A549 (cell line): Measurements from ENCODE around the gene TMEM140.
A peak's percentile ranks its signal among the peaks of the same experiment; 100 is the strongest.

Source experiments
- ESRRA ChIP-seq: fragments of 150-350 bp; IDR thresholded peaks from 2 replicates; pipeline ENCODE4 v1.6.1; 2014; ENCODE audit warnings: mild to moderate bottlenecking, low read length, borderline replicate concordance
- JUN ChIP-seq, 2 experiments: fragments of >200 bp; sonication (Bioruptor Twin); formaldehyde crosslinking; IDR thresholded peaks; 2 replicates in 1 of 2; 3 replicates in 1 of 2; pipeline ENCODE4 v1.6.1; 2016 to 2017
- MYC ChIP-seq: IDR thresholded peaks from 2 replicates; pipeline ENCODE4 v1.6.1; 2012; ENCODE audit warnings: mild to moderate bottlenecking, inconsistent platforms, low read length, improper control_type of control experiment, borderline replicate concordance
- PBX3 ChIP-seq: IDR thresholded peaks from 2 replicates; pipeline ENCODE4 v1.6.1; 2012
- POLR2A ChIP-seq: IDR thresholded peaks from 2 replicates; pipeline ENCODE4 v1.6.1; 2012; ENCODE audit warnings: mild to moderate bottlenecking, low read length
- POLR2AphosphoS2 ChIP-seq: conservative IDR thresholded peaks from 2 replicates; pipeline ENCODE4 v1.6.1; 2012; ENCODE audit warnings: low read length, improper control_type of control experiment, inconsistent platforms
- RAD21 ChIP-seq, 2 experiments: fragments of >200 bp in 1 of 2; sonication (Bioruptor Twin) in 1 of 2; formaldehyde crosslinking in 1 of 2; IDR thresholded peaks in 1 of 2; conservative IDR thresholded peaks in 1 of 2; 2 replicates in 1 of 2; 3 replicates in 1 of 2; pipeline ENCODE4 v1.6.1; 2012 to 2018; ENCODE audit warnings: inconsistent platforms in 1 of 2
- RFX5 ChIP-seq: fragments of 450-650 bp; IDR thresholded peaks from 2 replicates; pipeline ENCODE4 v1.7.1; 2014; ENCODE audit warnings: antibody characterized with exemption, mild to moderate bottlenecking, moderate library complexity
- RNF2 ChIP-seq: fragments of 200-600 bp; sonication (generic); IDR thresholded peaks from 2 replicates; pipeline ENCODE4 v1.6.1; 2016; ENCODE audit warnings: low read depth, mild to moderate bottlenecking, antibody characterized with exemption, moderate library complexity, borderline replicate concordance
- SMC3 ChIP-seq: fragments of >200 bp; sonication (Bioruptor Twin); formaldehyde crosslinking; IDR thresholded peaks from 3 replicates; pipeline ENCODE4 v1.6.1; 2018; ENCODE audit warnings: inconsistent platforms
- SREBF2 ChIP-seq: fragments of 450-650 bp; IDR thresholded peaks from 2 replicates; pipeline ENCODE4 v1.6.1; 2014; ENCODE audit warnings: mild to moderate bottlenecking, moderate library complexity
- ZSCAN20 ChIP-seq: fragments of 250-450 bp; sonication (Bioruptor Pico); IDR thresholded peaks from 2 replicates; pipeline ENCODE4 v1.8.0; 2022; ENCODE audit warnings: mild to moderate bottlenecking, moderate library complexity
- TF ChIP-seq, protein P1 (sequence below): IDR thresholded peaks from 2 replicates; pipeline ENCODE4 v1.6.1; 2012
- TF ChIP-seq, protein P2 (sequence below): fragments of >200 bp; sonication (Bioruptor Twin); formaldehyde crosslinking; IDR thresholded peaks from 3 replicates; pipeline ENCODE4 v1.5.1; 2016

DNA sequence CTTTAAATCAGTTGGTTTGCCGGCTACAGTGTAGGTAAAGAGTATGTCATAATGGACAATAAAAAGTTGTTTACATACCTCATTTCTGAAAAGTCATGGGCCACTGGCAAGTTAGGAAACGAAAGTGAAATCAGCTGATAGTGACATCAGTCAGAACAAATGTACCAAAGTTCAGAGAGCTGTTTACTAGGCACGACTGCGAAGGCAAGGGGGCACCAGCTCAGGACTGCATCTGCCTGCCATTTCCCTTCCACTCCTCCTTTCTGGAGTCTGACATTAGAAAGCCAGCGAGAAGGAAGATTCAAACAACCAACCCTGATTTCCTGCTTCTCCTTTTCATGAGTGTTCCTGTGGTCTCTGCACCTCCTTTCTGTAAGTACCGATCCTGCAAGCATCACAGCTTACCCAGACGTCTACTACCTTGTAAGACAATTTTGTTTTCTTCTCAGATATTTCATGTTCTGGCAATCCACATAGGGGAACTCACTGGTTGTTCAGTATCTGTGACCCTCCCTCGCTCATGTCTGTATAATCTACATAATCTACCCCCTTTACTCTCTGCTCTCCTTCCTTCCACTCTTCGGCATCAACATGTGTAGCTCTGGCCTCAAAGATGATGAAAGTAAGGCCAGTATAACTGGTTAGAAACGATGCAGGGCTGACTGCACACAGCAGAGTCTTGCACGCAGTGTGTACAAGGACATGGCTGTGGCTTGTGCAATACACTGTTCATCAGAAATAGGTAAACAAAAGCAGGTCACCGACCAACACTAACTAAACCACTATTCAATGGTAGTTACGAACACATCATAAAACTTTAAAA, at the start of gene TMEM140:
- no peak for TF ChIP-seq ESRRA
- no peak for TF ChIP-seq RAD21 (conservative IDR thresholded peaks at IDR 0.05 in 1 of 2, IDR thresholded peaks at IDR 0.05 in 1 of 2)
- no peak for TF ChIP-seq RFX5
- no peak for TF ChIP-seq POLR2AphosphoS2
- TF ChIP-seq, protein P1, sequence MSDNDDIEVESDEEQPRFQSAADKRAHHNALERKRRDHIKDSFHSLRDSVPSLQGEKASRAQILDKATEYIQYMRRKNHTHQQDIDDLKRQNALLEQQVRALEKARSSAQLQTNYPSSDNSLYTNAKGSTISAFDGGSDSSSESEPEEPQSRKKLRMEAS = 0 out of 2 replicates have a peak, but pooled peaks have one; percentile 24
- TF ChIP-seq, protein P2, sequence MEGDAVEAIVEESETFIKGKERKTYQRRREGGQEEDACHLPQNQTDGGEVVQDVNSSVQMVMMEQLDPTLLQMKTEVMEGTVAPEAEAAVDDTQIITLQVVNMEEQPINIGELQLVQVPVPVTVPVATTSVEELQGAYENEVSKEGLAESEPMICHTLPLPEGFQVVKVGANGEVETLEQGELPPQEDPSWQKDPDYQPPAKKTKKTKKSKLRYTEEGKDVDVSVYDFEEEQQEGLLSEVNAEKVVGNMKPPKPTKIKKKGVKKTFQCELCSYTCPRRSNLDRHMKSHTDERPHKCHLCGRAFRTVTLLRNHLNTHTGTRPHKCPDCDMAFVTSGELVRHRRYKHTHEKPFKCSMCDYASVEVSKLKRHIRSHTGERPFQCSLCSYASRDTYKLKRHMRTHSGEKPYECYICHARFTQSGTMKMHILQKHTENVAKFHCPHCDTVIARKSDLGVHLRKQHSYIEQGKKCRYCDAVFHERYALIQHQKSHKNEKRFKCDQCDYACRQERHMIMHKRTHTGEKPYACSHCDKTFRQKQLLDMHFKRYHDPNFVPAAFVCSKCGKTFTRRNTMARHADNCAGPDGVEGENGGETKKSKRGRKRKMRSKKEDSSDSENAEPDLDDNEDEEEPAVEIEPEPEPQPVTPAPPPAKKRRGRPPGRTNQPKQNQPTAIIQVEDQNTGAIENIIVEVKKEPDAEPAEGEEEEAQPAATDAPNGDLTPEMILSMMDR = no peak
- no peak for TF ChIP-seq PBX3
- no peak for TF ChIP-seq POLR2A
- TF ChIP-seq MYC = no peak
- no peak for TF ChIP-seq SREBF2
- TF ChIP-seq ZSCAN20 (CRISPR knock-in tag) = no peak
- no peak for TF ChIP-seq RNF2
- TF ChIP-seq SMC3 = no peak
- no peak for TF ChIP-seq JUN (IDR thresholded peaks at IDR 0.05)
